Keratinocyte (primary cell): ENCODE results near the gene RCAN3.

Source experiments
- EZH2 ChIP-seq: IDR thresholded peaks from one replicate; pipeline ENCODE4 v1.6.1; 2012; ENCODE audit warnings: inconsistent platforms, mild to moderate bottlenecking, low read length, moderate library complexity
- TF ChIP-seq, protein P1 (sequence below), 3 experiments: IDR thresholded peaks in 1 of 3; conservative IDR thresholded peaks in 1 of 3; optimal IDR thresholded peaks in 1 of 3; 2 replicates in 2 of 3; 3 replicates in 1 of 3; pipeline versions ENCODE3 to v1.5.1; 2011; ENCODE audit warnings: low read length in 3 of 3, mild to moderate bottlenecking in 3 of 3, moderate library complexity in 2 of 3, control low read depth in 1 of 3, inconsistent platforms in 1 of 3; ENCODE audit not compliant: insufficient read depth in 2 of 3; ENCODE audit errors: extremely low read depth in 1 of 3

DNA sequence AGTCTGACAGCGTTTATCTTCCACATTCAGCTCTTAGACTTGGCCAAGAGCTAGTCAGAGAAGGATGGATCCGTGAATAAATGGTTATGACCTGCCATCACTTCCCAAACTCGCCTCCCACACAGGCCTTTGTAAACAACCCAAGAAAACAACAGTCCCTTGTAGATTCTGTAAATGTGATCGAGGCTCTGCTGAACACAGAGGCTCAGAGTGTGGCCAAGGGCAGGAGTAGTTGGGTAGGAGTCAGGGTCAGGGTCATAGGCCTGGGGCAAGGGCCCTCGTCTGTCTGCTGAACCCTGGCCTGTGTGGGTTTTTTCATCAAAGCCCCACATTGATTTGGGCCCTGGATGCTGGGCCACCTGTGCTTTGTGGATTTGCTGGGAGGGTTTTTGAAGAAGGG, 85.9 kb downstream of the RCAN3 start:
- TF ChIP-seq, protein P1, sequence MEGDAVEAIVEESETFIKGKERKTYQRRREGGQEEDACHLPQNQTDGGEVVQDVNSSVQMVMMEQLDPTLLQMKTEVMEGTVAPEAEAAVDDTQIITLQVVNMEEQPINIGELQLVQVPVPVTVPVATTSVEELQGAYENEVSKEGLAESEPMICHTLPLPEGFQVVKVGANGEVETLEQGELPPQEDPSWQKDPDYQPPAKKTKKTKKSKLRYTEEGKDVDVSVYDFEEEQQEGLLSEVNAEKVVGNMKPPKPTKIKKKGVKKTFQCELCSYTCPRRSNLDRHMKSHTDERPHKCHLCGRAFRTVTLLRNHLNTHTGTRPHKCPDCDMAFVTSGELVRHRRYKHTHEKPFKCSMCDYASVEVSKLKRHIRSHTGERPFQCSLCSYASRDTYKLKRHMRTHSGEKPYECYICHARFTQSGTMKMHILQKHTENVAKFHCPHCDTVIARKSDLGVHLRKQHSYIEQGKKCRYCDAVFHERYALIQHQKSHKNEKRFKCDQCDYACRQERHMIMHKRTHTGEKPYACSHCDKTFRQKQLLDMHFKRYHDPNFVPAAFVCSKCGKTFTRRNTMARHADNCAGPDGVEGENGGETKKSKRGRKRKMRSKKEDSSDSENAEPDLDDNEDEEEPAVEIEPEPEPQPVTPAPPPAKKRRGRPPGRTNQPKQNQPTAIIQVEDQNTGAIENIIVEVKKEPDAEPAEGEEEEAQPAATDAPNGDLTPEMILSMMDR (optimal IDR thresholded peaks at IDR 0.05 in 1 of 3, IDR thresholded peaks at IDR 0.05 in 1 of 3, conservative IDR thresholded peaks at IDR 0.05 in 1 of 3; ENCODE audit: extremely low read depth in 1 of 3, insufficient read depth in 2 of 3, low read length in 3 of 3): no peak
- no peak for TF ChIP-seq EZH2
